SKM-1 treated with dmso at 0.1 percent for 144 hours (cell line): ENCODE measurements around the gene CRACR2A.

ENCODE experiments used
- DNase-seq: peaks from one replicate; lab custom pipeline; 2025; ENCODE audit not compliant: unreplicated experiment; lab: John Stamatoyannopoulos, UW

Gene CRACR2A

DNA sequence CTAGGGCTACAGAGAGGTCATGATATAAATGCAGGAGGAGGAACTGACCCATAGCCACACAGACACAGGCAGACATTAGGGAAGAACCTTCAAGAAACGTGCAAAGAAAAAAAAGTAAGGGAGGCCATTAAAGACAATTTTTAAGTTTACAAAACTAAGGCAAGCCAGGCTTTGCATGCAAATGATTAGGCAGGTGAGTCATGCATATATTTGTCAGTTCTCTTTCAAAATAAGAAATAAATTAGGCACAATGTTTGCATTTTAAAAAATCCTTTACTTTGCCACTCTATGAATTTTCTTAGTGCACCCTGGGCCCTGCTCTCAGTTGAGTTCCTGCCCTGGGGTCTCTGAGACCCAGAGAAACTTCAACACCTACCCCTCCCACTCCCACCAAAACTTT, 186.9 kb downstream of the CRACR2A start:
- no peak for DNase-seq
